A549 (cell line): ENCODE measurements around the gene SHROOM2.

ENCODE experiments used
- CBX2 ChIP-seq: fragments of 200-600 bp; sonication (generic); IDR thresholded peaks from 2 replicates; pipeline ENCODE4 v1.6.1; 2016; ENCODE audit warnings: low read depth, mild to moderate bottlenecking, borderline replicate concordance
- EP300 ChIP-seq, 2 experiments: fragments of >200 bp; sonication (Bioruptor Twin); formaldehyde crosslinking; IDR thresholded peaks; 2 replicates in 1 of 2; 3 replicates in 1 of 2; pipeline ENCODE4 v1.6.1; 2016 to 2017
- ESRRA ChIP-seq: fragments of 150-350 bp; IDR thresholded peaks from 2 replicates; pipeline ENCODE4 v1.6.1; 2014; ENCODE audit warnings: mild to moderate bottlenecking, low read length, borderline replicate concordance
- FOSL2 ChIP-seq, 2 experiments: fragments of 450-650 bp in 1 of 2; fragments of >200 bp in 1 of 2; sonication (Bioruptor Twin) in 1 of 2; formaldehyde crosslinking; IDR thresholded peaks; 2 replicates each; pipeline versions ENCODE4 v1.5.0 to v1.6.1; 2016 to 2020; ENCODE audit warnings: mild to moderate bottlenecking in 1 of 2, moderate library complexity in 1 of 2
- KDM5A ChIP-seq: fragments of 200-600 bp; sonication (generic); IDR thresholded peaks from 2 replicates; pipeline ENCODE4 v1.6.1; 2016; ENCODE audit warnings: antibody characterized with exemption, mild to moderate bottlenecking
- MAFK ChIP-seq: fragments of 450-650 bp; IDR thresholded peaks from 2 replicates; pipeline ENCODE4 v1.6.1; 2014; ENCODE audit not compliant: partially characterized antibody
- POLR2A ChIP-seq: IDR thresholded peaks from 2 replicates; pipeline ENCODE4 v1.6.1; 2012; ENCODE audit warnings: mild to moderate bottlenecking, low read length
- ZFP36 ChIP-seq: fragments of 450-650 bp; IDR thresholded peaks from 2 replicates; pipeline ENCODE4 v1.6.1; 2014; ENCODE audit warnings: borderline replicate concordance; ENCODE audit not compliant: partially characterized antibody
- TF ChIP-seq, protein P1 (sequence below): fragments of >200 bp; sonication (Bioruptor Twin); formaldehyde crosslinking; IDR thresholded peaks from 3 replicates; pipeline ENCODE4 v1.5.1; 2016
- TF ChIP-seq, protein P2 (sequence below): fragments of 200-600 bp; sonication (generic); IDR thresholded peaks from 2 replicates; pipeline ENCODE4 v1.6.1; 2016; ENCODE audit warnings: antibody characterized with exemption, mild to moderate bottlenecking, moderate library complexity
- TF ChIP-seq, protein P3 (sequence below): IDR thresholded peaks from 2 replicates; pipeline ENCODE4 v1.6.1; 2012
- TF ChIP-seq, protein P4 (sequence below): fragments of 150-350 bp; IDR thresholded peaks from 2 replicates; pipeline ENCODE4 v1.6.1; 2014; ENCODE audit warnings: low read depth, mild to moderate bottlenecking, low read length
- TF ChIP-seq, protein P5 (sequence below): IDR thresholded peaks from 2 replicates; pipeline ENCODE4 v1.6.1; 2012; ENCODE audit warnings: low read depth, borderline replicate concordance

DNA sequence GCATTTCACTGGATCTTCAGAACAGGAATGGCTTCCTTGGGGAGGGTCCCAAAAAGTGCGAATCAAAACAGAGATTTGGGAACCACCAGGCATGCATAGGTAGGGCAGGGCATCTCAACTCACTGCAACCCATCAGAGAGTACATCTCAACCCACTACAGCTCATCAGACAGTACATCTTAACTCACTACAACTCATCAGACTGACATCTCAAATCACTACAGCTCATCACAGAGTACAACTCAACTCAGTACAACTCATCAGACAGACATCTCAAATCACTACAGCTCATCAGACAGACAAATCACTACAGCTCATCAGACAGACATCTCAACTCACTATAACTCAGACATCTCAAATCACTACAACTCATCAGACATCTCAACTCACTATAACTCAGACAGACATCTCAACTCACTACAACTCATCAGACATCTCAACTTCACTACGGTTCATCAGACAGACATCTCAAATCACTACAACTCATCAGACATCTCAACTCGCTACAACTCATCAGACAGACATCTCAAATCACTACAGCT lies 133.5 kb downstream of the SHROOM2 start:
- TF ChIP-seq, protein P1, sequence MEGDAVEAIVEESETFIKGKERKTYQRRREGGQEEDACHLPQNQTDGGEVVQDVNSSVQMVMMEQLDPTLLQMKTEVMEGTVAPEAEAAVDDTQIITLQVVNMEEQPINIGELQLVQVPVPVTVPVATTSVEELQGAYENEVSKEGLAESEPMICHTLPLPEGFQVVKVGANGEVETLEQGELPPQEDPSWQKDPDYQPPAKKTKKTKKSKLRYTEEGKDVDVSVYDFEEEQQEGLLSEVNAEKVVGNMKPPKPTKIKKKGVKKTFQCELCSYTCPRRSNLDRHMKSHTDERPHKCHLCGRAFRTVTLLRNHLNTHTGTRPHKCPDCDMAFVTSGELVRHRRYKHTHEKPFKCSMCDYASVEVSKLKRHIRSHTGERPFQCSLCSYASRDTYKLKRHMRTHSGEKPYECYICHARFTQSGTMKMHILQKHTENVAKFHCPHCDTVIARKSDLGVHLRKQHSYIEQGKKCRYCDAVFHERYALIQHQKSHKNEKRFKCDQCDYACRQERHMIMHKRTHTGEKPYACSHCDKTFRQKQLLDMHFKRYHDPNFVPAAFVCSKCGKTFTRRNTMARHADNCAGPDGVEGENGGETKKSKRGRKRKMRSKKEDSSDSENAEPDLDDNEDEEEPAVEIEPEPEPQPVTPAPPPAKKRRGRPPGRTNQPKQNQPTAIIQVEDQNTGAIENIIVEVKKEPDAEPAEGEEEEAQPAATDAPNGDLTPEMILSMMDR: no peak
- TF ChIP-seq, protein P2, sequence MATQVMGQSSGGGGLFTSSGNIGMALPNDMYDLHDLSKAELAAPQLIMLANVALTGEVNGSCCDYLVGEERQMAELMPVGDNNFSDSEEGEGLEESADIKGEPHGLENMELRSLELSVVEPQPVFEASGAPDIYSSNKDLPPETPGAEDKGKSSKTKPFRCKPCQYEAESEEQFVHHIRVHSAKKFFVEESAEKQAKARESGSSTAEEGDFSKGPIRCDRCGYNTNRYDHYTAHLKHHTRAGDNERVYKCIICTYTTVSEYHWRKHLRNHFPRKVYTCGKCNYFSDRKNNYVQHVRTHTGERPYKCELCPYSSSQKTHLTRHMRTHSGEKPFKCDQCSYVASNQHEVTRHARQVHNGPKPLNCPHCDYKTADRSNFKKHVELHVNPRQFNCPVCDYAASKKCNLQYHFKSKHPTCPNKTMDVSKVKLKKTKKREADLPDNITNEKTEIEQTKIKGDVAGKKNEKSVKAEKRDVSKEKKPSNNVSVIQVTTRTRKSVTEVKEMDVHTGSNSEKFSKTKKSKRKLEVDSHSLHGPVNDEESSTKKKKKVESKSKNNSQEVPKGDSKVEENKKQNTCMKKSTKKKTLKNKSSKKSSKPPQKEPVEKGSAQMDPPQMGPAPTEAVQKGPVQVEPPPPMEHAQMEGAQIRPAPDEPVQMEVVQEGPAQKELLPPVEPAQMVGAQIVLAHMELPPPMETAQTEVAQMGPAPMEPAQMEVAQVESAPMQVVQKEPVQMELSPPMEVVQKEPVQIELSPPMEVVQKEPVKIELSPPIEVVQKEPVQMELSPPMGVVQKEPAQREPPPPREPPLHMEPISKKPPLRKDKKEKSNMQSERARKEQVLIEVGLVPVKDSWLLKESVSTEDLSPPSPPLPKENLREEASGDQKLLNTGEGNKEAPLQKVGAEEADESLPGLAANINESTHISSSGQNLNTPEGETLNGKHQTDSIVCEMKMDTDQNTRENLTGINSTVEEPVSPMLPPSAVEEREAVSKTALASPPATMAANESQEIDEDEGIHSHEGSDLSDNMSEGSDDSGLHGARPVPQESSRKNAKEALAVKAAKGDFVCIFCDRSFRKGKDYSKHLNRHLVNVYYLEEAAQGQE: no peak
- TF ChIP-seq FOSL2 (IDR thresholded peaks at IDR 0.05): no peak
- no peak for TF ChIP-seq FOSL2 (CRISPR knock-in tag; IDR thresholded peaks at IDR 0.05)
- no peak for TF ChIP-seq POLR2A
- no peak for TF ChIP-seq EP300 (IDR thresholded peaks at IDR 0.05)
- TF ChIP-seq KDM5A: no peak
- TF ChIP-seq MAFK: no peak
- TF ChIP-seq ZFP36: no peak
- TF ChIP-seq CBX2: no peak
- TF ChIP-seq, protein P3, sequence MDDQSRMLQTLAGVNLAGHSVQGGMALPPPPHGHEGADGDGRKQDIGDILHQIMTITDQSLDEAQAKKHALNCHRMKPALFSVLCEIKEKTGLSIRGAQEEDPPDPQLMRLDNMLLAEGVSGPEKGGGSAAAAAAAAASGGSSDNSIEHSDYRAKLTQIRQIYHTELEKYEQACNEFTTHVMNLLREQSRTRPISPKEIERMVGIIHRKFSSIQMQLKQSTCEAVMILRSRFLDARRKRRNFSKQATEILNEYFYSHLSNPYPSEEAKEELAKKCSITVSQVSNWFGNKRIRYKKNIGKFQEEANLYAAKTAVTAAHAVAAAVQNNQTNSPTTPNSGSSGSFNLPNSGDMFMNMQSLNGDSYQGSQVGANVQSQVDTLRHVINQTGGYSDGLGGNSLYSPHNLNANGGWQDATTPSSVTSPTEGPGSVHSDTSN: no peak
- TF ChIP-seq, protein P4, sequence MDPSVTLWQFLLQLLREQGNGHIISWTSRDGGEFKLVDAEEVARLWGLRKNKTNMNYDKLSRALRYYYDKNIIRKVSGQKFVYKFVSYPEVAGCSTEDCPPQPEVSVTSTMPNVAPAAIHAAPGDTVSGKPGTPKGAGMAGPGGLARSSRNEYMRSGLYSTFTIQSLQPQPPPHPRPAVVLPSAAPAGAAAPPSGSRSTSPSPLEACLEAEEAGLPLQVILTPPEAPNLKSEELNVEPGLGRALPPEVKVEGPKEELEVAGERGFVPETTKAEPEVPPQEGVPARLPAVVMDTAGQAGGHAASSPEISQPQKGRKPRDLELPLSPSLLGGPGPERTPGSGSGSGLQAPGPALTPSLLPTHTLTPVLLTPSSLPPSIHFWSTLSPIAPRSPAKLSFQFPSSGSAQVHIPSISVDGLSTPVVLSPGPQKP: no peak
- TF ChIP-seq, protein P5, sequence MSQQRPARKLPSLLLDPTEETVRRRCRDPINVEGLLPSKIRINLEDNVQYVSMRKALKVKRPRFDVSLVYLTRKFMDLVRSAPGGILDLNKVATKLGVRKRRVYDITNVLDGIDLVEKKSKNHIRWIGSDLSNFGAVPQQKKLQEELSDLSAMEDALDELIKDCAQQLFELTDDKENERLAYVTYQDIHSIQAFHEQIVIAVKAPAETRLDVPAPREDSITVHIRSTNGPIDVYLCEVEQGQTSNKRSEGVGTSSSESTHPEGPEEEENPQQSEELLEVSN: no peak
- no peak for TF ChIP-seq ESRRA
